Stimulated activated CD4-positive, alpha-beta T cell treated with anti-CD3 and anti-CD28 coated beads, TNF-alpha, amount 100 ng/mL, for 4 hours (primary cell): ENCODE results near the gene PSMD6.

Experiments
- DNase-seq, 3 experiments: peaks; one replicate each; pipeline ENCODE4 v3.0.0-alpha.2; 2020; ENCODE audit warnings: low read depth in 3 of 3

Gene PSMD6

GRCh38 chr3:64023187-64023860 is at the start of gene PSMD6:
Gene PSMD6, minus strand, starts transcription at chr3:64023494. Its CDS starts 75 bp downstream, at chr3:64023419.
- peak; percentile 84 to 93 (median 88) for DNase-seq

- no peak for DNase-seq
These were observed 48.8 kb upstream of the PSMD6 start for GRCh38 chr3:64072126-64072525.

GRCh38 chr3:64070704-64071103 is 47.4 kb upstream of the PSMD6 start:
- DNase-seq = no peak

- no peak for DNase-seq
These were observed 44.4 kb upstream of the PSMD6 start for GRCh38 chr3:64067506-64068346.

DNA sequence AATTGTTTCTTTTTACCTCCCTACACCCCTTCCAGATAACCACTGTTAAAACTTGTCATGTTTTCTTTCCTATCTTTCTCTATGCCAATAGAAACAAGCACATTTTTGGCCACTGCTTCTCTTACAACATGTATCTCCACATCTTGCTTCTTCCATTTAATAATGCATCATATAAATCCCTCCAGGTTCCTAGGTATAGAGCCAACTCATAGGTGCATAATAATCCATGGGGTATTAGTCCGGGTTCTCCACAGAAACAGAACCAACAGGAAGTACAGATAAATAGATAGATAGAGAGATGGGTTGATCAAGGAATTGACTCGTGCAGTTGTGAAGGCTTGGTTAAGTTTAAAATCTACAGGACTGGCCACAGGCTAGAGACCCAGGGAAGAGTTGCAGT is 41.5 kb upstream of the PSMD6 start:
- no peak for DNase-seq

DNA sequence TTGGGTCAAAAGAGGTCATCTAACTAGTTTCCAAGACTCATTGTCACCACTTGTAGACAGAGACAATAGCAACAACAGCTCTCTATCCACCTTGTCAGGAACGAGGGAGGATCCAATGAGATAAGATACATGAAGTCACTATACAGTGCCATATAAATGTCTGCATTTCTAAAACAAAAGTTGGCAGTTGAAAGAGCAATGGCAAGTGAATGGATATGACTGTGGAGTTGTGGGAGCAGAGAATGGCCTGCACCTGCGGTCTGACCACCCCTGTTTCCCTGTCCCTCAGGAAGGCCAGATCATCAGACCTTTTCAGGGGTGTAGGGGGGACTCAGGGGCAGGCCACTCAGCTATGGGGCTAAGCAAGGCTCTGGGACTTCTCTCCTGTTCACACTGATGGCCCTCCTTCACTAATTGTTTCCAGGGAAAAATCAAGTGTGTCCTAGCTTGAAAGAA is 40.7 kb upstream of the PSMD6 start:
- DNase-seq = no peak

GRCh38 chr3:64063207-64063982 is 40.1 kb upstream of the PSMD6 start:
- DNase-seq = no peak

DNA sequence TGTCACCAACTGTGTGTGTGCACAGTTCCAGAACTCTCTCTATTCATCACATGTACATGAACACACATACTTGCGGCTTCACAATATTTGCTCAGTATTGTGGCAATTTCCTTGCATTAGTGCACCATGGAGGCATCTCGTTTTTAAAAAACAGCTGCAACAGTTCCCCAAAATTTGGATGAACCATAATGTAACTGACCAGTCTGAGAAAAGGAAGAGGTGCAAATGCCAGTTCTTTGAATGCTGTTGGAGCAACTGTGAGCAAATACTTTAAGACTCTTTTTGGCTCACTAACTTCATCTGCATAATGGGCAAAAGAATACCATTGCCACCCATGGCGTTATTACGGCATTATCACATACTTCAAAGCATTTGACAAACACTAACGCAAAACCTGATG is 38.3 kb upstream of the PSMD6 start:
- DNase-seq = no peak

GRCh38 chr3:64059484-64060175 is 36.3 kb upstream of the PSMD6 start:
- DNase-seq = no peak

- DNase-seq = no peak
These were observed 35.3 kb upstream of the PSMD6 start for GRCh38 chr3:64058566-64058965.

- no peak for DNase-seq
These were observed 33.9 kb upstream of the PSMD6 start for GRCh38 chr3:64057231-64057630.

- DNase-seq = no peak
These were observed 33.4 kb upstream of the PSMD6 start for GRCh38 chr3:64056606-64057180.

DNA sequence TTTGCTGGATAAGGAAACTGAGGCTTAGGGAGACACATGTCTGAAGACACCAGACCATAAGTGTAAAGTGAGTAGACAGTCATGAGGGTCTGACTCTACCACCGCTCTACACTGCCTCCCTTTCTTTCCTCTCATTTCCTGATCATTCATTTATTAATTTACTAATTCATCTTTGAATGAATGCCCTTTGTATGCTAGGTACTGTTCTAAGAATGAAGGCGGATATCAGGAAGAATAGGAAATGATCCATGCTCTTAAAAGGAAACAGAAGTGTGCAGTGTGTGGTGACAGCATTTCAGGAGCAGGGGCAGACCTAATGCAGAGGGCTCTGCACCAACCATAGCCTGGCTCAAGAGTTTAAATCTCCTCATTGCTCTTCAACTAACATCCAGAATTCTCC is 31.8 kb upstream of the PSMD6 start:
- no peak for DNase-seq

DNA sequence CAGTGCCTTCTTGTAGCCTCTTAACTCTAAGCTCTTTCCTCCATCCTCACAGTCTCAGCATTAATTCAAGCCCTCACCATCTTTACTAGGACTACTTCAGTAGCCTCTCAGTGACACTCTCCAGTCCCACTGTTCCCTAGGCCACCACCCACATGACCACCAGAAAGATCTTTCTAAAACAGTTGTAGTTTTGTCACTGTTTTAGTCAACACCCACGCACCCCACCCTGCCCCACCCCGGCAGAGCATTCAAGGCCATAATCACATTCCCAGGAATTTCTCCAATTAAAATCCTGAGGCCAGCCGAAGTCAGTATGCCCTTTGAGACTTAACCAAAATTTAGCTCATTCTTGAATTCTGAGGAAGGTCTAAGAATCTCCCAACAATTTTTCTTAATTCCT is 31.2 kb upstream of the PSMD6 start:
- DNase-seq = no peak

- no peak for DNase-seq
These were observed 30.3 kb upstream of the PSMD6 start for GRCh38 chr3:64053581-64053980.

- DNase-seq = no peak
These were observed 29.8 kb upstream of the PSMD6 start for GRCh38 chr3:64053117-64053516.

- no peak for DNase-seq
These were observed 26.5 kb upstream of the PSMD6 start for GRCh38 chr3:64049832-64050231.

- no peak for DNase-seq
These were observed 25.8 kb upstream of the PSMD6 start for GRCh38 chr3:64049136-64049535.

- no peak for DNase-seq
These were observed 25.4 kb upstream of the PSMD6 start for GRCh38 chr3:64048631-64049061.

- DNase-seq = no peak
These were observed 24.5 kb upstream of the PSMD6 start for GRCh38 chr3:64047787-64048186.

DNA sequence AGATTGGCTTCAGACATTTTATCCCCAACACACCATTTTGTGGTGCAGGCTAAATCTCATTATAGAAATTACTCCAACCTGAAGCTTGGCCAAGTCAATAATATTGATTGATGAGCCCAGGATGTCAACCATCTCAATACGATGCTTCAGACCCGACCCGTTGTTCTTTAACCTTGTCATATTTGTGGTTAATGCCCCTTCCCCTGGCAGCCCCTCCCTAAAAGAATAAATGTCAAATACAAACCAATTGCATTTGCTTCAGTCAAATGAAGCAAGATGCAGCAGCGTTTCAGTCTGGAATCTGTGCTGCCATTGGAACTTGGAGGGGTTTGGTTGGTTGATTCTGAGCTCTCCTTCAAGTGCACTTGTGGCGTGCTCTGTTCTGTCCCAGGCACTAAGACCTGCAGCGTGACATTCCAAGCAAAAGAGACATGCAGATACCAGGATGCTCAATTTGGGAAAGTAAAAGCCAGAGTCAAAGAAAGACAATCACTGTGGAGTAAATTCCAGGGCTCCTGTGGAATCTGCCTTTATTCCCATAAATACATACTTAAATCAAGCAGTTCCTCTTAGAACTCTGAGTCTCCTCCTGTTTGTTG is 23.8 kb upstream of the PSMD6 start:
- DNase-seq = no peak
